Measurements from ENCODE around the gene HUS1.
"Not testable (repeated sequence)": the region's sequence is repeated elsewhere in the genome, so short reads cannot be mapped to it uniquely, and the experiment has no call there.

Gene HUS1

DNA sequence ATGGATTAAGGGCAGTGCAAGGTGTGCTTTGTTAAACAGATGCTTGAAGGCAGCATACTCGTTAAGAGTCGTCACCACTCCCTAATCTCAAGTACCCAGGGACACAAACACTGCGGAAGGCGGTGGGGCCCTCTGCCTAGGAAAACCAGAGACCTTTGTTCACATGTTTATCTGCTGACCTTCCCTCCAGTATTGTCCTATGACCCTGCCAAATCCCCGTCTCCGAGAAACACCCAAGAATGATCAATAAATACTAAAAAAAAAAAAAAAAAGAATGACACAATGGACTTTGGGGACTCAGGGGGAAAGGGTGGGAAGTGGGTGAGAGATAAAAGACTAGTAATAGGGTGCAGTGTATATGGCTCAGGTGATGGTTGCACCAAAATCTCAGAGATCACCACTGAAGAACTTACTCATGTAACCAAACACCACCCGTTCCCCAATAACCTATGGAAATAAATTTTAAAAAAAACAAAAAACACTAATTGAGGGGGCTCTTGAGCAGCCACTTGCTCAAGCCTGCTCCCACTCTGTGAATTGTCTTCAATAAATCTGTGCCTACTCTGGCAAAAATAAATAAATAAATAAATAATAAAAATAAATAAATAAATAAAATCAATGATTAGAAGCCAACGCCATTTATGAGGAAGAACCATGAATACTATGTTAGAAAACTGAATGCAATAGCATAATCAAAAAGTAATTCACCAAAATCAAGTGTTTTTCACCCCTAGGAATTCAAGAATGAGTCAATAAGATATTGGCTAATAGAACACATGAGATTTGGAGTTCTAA is 56.1 kb downstream of the HUS1 start:
- DNase-seq (ENCODE audit: low read depth): not testable (repeated sequence)

DNA sequence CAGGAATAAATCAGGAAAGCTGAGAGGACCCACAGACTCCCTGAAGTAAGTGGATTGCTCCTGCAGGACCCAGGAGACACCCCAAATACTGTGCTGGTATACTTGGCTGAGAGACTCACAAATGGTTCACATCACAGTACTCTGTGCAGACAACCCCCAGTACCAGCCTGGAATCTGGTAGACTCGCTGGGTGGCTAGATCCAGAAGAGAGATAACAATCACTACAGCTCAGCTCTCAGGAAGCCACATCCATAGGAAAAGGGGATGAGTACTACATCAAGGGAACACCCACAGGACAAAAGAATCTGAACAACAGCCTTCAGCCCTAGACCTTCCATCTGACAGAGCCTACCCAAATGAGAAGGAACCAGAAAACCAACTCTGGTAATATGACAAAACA is 62.9 kb downstream of the HUS1 start:
- DNase-seq (ENCODE audit: low read depth): not testable (repeated sequence)

DNA sequence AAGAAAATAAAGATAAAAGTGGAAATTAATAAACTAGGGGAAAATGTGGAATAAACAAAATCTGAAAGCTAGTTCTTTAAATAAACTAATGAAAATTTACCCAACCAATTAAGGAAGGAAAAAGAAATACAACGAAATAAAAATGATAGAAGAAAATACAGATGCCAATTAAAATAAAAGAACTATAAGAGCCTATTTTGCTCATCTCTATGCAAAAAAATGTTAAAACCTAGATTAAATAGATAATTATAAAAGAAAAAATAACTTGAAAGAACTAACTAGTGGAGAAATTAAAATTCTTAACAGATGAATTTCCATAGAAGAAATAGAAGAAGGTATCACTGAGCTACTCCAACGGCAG is 63.8 kb downstream of the HUS1 start:
- no peak for DNase-seq (ENCODE audit: low read depth)

DNA sequence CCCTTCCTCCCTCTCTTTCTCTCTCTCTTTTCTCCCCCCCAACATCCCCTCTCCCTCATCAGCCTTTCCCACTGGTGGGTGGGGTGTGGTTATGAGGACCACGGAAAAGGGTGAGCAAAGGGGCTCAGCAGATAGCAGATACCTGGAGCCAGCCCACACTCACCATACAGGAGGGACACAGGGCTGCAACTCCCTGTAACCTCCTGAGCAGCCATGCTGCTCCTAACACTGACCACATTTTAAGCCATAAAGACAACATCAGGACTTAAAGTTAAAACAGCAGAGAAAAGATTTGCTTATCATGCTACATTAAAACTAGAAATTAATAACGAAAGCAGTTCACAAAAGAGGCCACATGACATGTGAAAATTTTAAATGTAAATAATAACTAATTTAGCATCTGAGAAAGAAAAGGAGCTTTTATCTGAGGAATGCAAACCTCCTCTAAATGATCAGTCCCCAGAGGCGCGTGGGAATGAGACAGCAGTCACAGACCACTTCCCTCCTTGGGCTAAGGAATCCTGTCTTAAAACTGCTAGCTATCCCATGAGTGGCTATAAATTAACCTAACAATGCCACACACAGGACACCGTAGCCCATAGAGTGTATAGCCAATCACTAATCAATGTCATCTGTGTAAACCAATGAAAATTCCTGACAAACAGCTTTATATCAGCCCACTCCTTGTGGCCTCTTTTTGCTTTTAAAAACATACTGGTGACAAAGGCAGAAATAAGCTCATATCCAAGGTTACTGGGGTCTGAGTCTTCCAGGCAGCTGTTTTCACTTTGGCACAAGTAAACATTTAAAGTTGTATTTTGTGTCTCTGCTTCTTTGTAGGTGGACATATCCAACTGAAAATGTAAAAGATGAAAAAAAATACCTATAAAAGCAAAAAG is 64.4 kb downstream of the HUS1 start:
- no peak for DNase-seq (ENCODE audit: low read depth)
